Stomach smooth muscle (tissue), 2 donors: ENCODE results near the gene DOCK10.

ENCODE experiments used
- H3K27ac ChIP-seq: one replicate; pipeline ENCODE4 v1.7.0; 2013; ENCODE audit warnings: mild to moderate bottlenecking, low read length, inconsistent platforms
- H3K27me3 ChIP-seq, 2 donors: one replicate each; pipeline ENCODE4 v1.7.0; 2013; ENCODE audit warnings: low read length in 2 of 2; ENCODE audit not compliant: insufficient read depth in 2 of 2, control insufficient read depth in 1 of 2
- H3K36me3 ChIP-seq, 2 donors: one replicate each; pipeline ENCODE4 v1.7.0; 2013; ENCODE audit warnings: low read length in 2 of 2; ENCODE audit not compliant: control insufficient read depth in 2 of 2, insufficient read depth in 2 of 2
- H3K4me1 ChIP-seq: one replicate; pipeline ENCODE4 v1.7.0; 2013; ENCODE audit warnings: low read length; ENCODE audit not compliant: control insufficient read depth, insufficient read depth
- H3K4me3 ChIP-seq, 2 donors: one replicate each; pipeline ENCODE4 v1.7.0; 2013; ENCODE audit warnings: low read length in 2 of 2
- H3K9ac ChIP-seq, 2 donors: one replicate each; pipeline ENCODE4 v1.7.0; 2013; ENCODE audit warnings: low read length in 2 of 2, mild to moderate bottlenecking in 1 of 2
- H3K9me3 ChIP-seq, 2 donors: one replicate each; pipeline ENCODE4 v1.7.0; 2013; ENCODE audit warnings: low read length in 2 of 2; ENCODE audit not compliant: control insufficient read depth in 2 of 2
- donor health status: healthy.
- donor health status: Pancreatic carcinoma.

The DOCK10 gene

GRCh38 chr2:225030893-225031292 is 11.4 kb downstream of the DOCK10 start:
- Histone ChIP-seq H3K36me3 (no peaks in the 10 kb centered on the region), H3K27me3 (no peaks in the 10 kb centered on the region), H3K4me3 (no peak overlapping the region), H3K27ac (no peak overlapping the region), H3K9me3 (no peaks in the 10 kb centered on the region), H3K9ac (no peak overlapping the region), H3K4me1 (no peaks in the 10 kb centered on the region)

- Histone ChIP-seq H3K9ac (no peak overlapping the region), H3K27me3 (no peaks in the 10 kb centered on the region), H3K36me3 (no peaks in the 10 kb centered on the region), H3K4me3 (no peak overlapping the region), H3K27ac (no peak overlapping the region), H3K4me1 (no peaks in the 10 kb centered on the region), H3K9me3 (no peaks in the 10 kb centered on the region)
These were observed 12.1 kb downstream of the DOCK10 start for GRCh38 chr2:225030203-225030602.

GRCh38 chr2:225028572-225028971 is 13.7 kb downstream of the DOCK10 start:
- no peak overlapping the region for H3K27ac ChIP-seq

GRCh38 chr2:225027061-225027762 is 15.1 kb downstream of the DOCK10 start:
- Histone ChIP-seq H3K27ac (no peak overlapping the region), H3K9me3 (no peaks in the 10 kb centered on the region), H3K4me3 (no peak overlapping the region)

More at GRCh38 chr2:225028572-225028971, 13.7 kb downstream of the DOCK10 start:
- Histone ChIP-seq H3K27me3 (no peaks in the 10 kb centered on the region), H3K9me3 (no peaks in the 10 kb centered on the region), H3K4me1 (no peaks in the 10 kb centered on the region), H3K36me3 (no peaks in the 10 kb centered on the region), H3K4me3 (no peak overlapping the region), H3K9ac (no peak overlapping the region)

GRCh38 chr2:225025917-225026571 is 16.2 kb downstream of the DOCK10 start:
- Histone ChIP-seq H3K9ac (no peak overlapping the region), H3K4me3 (no peak overlapping the region), H3K27ac (no peak overlapping the region), H3K4me1 (no peaks in the 10 kb centered on the region), H3K36me3 (no peaks in the 10 kb centered on the region), H3K9me3 (no peaks in the 10 kb centered on the region), H3K27me3 (no peaks in the 10 kb centered on the region)

More at GRCh38 chr2:225027061-225027762, 15.1 kb downstream of the DOCK10 start:
- no peaks in the 10 kb centered on the region for H3K36me3 ChIP-seq
- H3K27me3 ChIP-seq: no peaks in the 10 kb centered on the region
- no peak overlapping the region for H3K9ac ChIP-seq
- H3K4me1 ChIP-seq: no peaks in the 10 kb centered on the region

GRCh38 chr2:225022188-225022587 is 20.1 kb downstream of the DOCK10 start:
- Histone ChIP-seq H3K4me1 (no peaks in the 10 kb centered on the region), H3K36me3 (no peaks in the 10 kb centered on the region), H3K27ac (no peak overlapping the region), H3K4me3 (no peak overlapping the region), H3K9ac (no peak overlapping the region), H3K27me3 (no peaks in the 10 kb centered on the region), H3K9me3 (no peaks in the 10 kb centered on the region)

- H3K4me1 ChIP-seq: no peaks in the 10 kb centered on the region
- H3K27ac ChIP-seq: no peak overlapping the region
- no peaks in the 10 kb centered on the region for H3K36me3 ChIP-seq
- H3K4me3 ChIP-seq: no peak overlapping the region
- no peaks in the 10 kb centered on the region for H3K9me3 ChIP-seq
- no peaks in the 10 kb centered on the region for H3K27me3 ChIP-seq
- no peak overlapping the region for H3K9ac ChIP-seq
These were observed 22.0 kb downstream of the DOCK10 start for GRCh38 chr2:225020168-225020849.

- Histone ChIP-seq H3K36me3 (no peaks in the 10 kb centered on the region), H3K27ac (no peak overlapping the region), H3K27me3 (no peaks in the 10 kb centered on the region), H3K9me3 (no peaks in the 10 kb centered on the region), H3K4me3 (no peak overlapping the region), H3K4me1 (no peaks in the 10 kb centered on the region), H3K9ac (no peak overlapping the region)
These were observed 23.2 kb downstream of the DOCK10 start for GRCh38 chr2:225019105-225019504.

- Histone ChIP-seq H3K9me3 (no peaks in the 10 kb centered on the region), H3K27me3 (no peaks in the 10 kb centered on the region), H3K4me3 (no peak overlapping the region), H3K27ac (no peak overlapping the region), H3K36me3 (no peaks in the 10 kb centered on the region), H3K9ac (no peak overlapping the region), H3K4me1 (no peaks in the 10 kb centered on the region)
These were observed 24.6 kb downstream of the DOCK10 start for GRCh38 chr2:225017713-225018112.

GRCh38 chr2:225017098-225017685 is 25.1 kb downstream of the DOCK10 start:
- H3K4me3 ChIP-seq: no peak overlapping the region
- H3K4me1 ChIP-seq: no peaks in the 10 kb centered on the region
- H3K27ac ChIP-seq: no peak overlapping the region
- no peak overlapping the region for H3K9ac ChIP-seq
- no peaks in the 10 kb centered on the region for H3K36me3 ChIP-seq
- H3K27me3 ChIP-seq: no peaks in the 10 kb centered on the region
- H3K9me3 ChIP-seq: no peaks in the 10 kb centered on the region
